ENCODE results near the gene SALL3.

The SALL3 gene

GRCh38 chr18:78965260-78965659, 14.4 kb upstream of the SALL3 start:
- no peak for DNase-seq (ENCODE audit: low read depth in 2 of 2)

DNA sequence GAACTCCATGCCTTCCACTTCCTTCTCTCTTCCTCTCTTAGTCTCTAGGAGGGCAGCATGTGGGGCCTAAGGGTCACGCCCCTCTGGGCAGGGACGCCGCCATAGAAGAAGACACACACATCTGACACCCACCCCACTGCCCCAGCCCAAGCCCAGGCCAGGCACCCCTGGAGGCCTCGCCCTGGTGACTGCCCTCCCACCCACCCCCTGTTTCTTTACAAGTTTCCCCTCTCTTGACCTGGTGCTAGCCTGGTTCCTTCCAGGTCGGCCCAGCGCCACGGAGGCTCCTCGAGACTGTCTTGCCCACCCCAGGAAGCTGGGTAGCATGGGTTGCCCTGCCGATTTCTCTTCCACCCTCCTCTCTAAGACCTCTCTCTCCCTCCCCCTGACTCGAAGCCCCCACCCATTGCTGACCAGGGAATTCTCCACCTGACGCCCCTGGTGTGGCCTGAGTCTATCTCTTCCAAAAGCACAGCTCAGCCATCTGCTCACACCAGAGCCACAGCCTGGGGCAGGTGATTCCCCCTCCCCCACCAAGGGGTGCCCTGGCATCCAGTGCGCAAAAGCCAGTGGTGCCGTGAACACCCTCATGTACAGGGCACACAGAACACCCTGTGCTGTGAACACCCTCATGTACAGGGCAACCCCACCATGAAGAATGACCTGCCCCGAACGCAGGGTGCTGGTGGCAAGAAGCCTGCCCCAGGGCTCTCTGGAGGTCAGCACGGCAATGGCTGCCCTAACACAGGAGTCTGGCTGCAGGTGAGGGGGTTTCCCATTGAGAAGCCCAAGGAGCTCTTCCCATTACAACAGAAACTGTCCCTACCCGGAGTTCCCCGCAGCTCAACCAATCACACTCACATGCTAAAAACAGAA, 13.5 kb upstream of the SALL3 start:
- no peak for DNase-seq (ENCODE audit: low read depth in 2 of 2)

- no peak for DNase-seq (ENCODE audit: low read depth in 2 of 2)
These were observed 12.9 kb upstream of the SALL3 start for GRCh38 chr18:78966793-78967106.

- DNase-seq (ENCODE audit: low read depth in 2 of 2), result no peak
These were observed 11.9 kb upstream of the SALL3 start for GRCh38 chr18:78967692-78968091.

DNA sequence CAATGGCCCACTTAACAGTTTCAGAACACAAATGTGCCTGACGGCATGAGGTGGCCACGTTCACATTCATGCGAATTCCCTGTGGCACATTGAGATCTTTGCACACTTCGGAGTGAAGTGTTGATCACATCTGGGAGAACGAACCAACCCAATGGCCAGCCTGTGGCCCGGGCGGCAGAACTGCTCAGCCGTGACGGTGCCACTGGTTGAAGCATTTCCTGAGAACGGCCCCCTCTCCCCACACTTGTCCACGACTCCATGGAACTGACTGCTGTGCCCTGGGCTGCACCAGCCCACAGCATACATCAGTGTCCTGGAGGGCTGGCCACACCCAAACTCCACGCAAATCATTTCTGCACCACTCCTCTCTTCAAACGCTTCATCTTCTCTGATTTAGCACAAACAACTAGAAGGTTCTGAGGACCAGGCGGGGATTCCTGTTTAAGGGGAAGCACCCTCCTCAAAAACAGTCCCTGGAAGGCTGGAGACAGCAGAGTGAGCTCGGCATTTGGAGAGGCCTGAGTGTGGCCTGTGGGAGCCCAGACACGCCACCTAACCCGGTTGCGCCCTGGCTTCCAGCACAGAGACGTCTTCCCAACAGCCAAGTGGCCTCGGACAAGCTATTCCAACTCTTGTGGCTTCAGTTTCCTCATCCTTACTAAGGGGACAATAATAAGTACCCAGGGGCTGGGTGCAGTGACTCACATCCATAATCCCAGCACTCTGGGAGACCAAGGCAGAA, 9.9 kb upstream of the SALL3 start:
- no peak for DNase-seq (ENCODE audit: low read depth in 2 of 2)

DNA sequence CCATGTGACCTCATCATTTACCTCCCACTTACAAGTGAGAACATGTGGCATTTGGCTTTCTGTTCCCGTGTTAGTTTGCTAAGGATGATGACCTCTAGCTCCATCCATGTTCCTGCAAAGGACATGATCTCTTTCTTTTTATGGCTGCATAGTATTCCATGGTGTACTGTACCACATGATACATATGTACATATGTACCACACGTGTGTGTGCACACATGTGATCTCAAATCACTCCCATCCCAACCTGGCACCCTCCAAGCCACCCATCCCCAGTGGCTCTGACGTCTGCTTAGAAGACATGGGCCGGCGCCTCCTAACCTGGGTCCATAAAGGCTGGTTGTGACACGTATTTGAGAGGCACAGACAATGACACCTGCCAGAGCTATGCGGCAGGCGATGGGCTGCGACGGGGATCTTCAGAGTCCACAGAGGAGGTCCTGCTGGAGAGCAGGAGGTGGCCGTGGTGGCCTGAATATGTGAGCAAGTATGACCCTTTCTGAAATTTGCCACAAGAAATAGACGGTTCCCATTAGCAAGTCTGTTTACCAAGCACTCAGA, 8.8 kb upstream of the SALL3 start:
- DNase-seq (ENCODE audit: low read depth in 2 of 2), result no peak

GRCh38 chr18:78971511-78972245, 7.9 kb upstream of the SALL3 start:
- no peak for DNase-seq (ENCODE audit: low read depth in 2 of 2)

- no peak for DNase-seq (ENCODE audit: low read depth in 2 of 2)
These were observed 7.2 kb upstream of the SALL3 start for GRCh38 chr18:78972385-78972918.

DNA sequence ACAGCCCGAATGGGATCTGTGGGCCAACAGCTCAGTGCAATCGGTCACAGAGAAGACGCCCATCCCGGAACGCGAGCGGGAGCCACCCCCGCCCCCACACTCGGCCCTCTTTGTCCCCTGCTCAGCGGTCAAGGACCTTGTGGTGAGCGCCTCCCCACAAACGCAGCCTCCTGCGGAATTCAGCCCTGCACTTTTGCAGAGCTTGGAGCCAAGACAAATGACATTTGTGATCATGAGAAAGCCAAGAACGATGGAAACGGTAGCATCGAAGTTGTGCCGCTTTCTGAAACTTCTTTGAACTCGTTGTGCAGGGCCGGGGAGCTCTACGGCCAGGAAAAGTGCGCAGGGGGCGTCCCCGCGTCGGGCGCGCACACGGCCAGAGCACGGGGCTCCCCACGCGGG, 6.7 kb upstream of the SALL3 start:
- DNase-seq (ENCODE audit: low read depth in 2 of 2), result no peak

DNA sequence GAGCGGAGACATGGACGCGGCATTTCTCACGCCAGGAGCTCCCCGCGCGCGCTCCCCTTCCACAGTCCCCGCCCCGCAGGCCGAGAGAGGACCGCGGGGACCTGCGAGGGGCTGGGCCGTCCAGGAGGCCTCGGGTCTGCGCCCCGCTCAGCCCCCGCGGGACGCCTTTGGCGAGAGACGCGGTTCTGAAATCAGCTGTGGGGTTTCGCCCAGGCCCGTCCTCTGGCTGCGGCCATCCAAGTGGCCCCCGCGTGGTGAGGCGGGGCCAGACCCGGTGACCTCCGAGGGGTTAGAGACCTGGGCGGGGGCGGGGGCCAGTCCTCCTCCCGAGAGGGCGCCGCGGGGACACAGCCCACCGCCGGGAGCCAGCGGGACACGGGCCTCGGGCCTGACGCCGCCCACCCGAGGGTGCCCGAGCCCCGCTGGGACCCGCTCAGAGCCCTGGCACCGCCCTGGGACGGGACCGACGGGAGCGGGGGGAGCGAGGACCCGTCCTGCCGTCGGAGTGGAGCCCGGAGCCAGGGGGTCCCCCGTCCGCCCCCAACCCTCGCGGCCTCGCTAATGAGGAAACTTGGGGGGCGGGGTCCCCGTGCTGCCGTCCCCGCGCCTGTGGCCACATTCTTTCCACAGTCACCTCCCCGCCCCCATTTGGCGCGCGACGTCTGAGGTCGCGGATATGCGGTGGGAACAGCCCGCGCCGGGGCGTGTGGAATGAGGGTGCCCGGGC, 6.1 kb upstream of the SALL3 start:
- DNase-seq (ENCODE audit: low read depth in 2 of 2), result no peak

DNA sequence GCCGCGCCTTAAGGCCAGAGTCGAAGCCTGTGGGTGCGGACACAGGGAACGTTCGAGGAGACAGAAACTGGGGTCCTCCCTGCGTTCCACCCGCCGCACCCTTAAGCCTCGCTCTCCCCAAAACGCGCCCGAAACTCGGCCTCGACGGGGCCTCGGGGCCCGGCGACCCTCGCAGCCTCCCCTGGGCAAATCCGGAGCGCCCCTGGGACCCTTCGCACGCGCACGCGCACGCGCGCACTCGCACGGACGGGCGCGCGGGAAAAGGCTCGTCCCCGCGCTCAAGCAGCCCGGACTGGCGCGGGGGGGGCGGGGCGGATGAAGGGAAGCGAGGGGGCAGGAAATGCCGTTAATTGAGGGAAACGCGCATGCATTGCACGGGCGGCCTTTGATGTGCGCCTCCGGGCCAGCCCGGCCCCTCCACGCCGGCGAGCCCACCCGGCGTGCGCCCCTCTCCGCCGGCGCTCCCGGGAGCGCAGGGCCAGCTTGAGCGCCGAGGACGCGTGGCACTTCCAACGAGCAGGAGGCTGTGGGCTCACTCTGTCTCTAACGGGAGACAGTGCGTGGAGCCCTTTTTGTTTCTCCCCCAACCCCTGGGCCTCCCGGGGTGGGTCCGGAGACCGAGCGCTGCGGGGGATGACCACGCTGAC, 5.4 kb upstream of the SALL3 start:
- no peak for DNase-seq (ENCODE audit: low read depth in 2 of 2)

DNA sequence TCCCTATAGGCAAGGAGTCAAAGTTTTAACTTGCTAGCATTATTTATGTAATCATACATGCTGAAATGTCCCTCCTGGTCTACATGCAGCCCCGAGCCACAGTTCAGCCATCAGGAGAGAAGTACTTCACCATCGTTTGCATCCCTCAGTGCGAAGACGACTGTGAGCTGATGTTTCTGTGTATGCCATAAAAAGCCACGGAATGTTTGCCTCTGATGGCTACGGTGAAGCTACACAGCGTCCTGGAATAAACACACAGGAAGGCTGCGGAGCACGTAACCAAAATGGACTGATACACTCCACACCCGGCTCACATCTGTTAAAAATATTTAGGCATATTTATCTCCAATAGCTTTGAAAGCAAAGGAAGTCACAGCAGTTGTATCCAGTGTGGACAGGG, 4.3 kb upstream of the SALL3 start:
- no peak for DNase-seq (ENCODE audit: low read depth in 2 of 2)

DNA sequence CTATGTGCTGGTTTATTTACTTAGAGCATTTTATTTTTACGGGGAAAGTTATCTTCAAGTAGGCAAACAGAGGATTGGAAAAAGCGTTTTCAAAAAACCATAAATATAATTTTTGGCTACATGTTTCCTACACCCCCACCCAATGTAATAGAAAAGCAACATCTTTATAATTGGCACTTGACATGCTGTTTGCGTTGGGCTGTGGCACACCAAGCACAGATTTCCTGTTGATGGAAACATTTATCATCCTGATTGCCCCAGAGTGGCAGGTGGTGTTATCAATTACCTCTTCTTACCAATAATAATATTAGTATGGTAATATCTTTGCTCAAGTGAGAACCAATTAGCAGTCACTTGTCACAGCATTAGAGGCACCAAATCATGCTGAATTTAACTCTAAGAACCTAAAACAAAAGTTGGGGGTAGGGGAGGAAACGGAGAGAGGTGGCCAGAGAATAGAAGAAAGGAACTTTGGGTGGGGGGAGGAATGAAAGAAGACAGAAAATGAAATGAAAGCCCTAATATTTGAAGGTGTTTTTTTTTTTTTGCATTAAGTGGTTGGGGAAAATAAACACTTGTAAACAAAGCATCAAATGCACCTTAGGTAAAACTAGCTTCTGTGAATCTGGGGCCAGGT, 3.8 kb upstream of the SALL3 start:
- no peak for DNase-seq (ENCODE audit: low read depth in 2 of 2)

DNA sequence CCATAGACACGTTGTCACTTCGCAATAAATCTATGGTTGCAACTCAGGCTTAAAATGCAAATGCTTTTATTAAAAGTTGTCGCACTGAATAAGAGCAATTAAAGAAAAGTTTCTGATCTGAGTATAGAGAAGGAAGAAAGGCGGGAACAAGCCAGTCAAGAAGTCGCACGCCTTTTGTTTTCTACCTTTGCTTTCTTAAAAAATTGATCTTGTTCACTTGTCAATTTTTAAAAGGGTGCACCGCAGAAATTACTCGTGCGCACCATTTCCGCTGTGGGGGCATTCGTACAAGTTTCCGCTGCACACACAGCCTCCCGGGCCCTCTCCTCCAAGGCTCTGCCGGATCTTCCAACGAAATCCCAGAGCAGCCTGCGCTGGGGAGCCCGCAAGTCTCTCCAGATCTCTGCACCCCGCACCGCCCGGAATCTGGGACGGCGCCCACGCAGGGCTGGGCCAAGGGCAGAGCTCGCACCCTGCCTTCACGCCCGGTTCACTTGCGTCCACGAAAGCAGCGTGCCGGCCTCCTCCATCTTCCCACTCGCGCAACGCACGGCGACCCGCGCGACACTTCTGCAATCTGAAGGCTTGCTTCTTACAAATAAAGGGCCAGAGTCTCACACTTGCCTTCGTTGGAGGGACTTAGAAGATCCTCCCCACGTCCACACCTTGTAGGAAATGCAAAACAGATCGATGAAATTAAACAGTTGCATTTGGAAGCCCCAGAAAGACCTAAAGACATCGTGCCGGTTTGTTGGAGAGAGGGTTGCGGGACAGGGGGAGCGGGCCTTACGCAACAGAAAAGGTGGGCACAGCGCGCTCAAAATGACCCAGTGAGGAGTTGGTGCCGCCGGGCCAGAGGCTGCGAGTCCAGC, 2.6 kb upstream of the SALL3 start:
- no peak for DNase-seq (ENCODE audit: low read depth in 2 of 2)

GRCh38 chr18:78977637-78978348, 1.8 kb upstream of the SALL3 start:
- DNase-seq (ENCODE audit: low read depth in 2 of 2), result no peak

DNA sequence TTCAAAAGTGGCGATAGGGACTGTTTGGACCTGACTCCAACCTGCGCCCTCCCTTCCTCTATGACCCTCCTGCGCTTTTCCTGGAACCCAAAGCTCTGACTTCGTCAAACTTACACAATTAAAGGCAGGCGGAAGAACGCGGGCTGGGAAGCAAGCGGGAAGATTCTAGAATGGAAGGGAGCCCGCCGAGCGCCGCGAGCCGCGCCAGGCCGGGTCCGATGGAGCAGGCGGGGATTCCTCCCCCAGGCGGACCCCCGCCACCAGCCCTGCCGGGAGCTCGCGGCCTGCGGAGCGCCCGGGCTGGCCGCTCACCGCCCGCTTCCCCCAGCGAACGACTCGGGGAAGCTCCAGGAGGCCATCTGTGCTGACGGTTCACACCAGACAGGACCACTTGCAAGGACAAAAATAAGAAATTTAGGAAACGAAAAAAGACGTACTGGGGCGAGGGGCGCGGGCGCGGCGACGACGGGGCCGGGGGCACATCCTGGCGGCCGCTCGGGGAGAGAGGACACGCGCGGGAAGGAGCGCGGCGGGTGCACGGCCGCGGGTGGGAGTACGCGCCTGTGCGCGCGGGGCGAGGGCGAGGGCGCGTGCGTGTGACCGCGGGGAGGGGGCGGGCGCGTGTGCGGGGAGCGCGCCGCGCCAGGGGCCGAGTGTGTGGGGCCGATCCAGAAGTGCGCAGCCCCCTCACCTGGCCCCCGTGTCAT, 1.1 kb upstream of the SALL3 start:
- DNase-seq (ENCODE audit: low read depth in 2 of 2), result no peak

- DNase-seq (ENCODE audit: low read depth in 2 of 2), result no peak
These were observed 425 bp upstream of the SALL3 start for GRCh38 chr18:78979056-78979729.
